Skeletal muscle tissue (tissue), 4 donors: ENCODE data around the gene ALPI. TPM values are rescaled to one million over a fixed set of nuclear protein-coding genes. Genes with fewer than 3 reads are reported as not detected.
"Not testable (repeated sequence)": the region's sequence is repeated elsewhere in the genome, so short reads cannot be mapped to it uniquely, and the experiment has no call there.

ENCODE experiments used
- H3K27ac ChIP-seq: one replicate; pipeline ENCODE4 v1.7.0; 2013; ENCODE audit warnings: mild to moderate bottlenecking, low read depth, low read length, inconsistent platforms
- H3K27me3 ChIP-seq, 3 donors: one replicate each; pipeline ENCODE4 v1.7.0; 2013; ENCODE audit warnings: low read length in 3 of 3; ENCODE audit not compliant: control insufficient read depth in 3 of 3, insufficient read depth in 3 of 3
- H3K36me3 ChIP-seq, 3 donors: one replicate each; pipeline ENCODE4 v1.7.0; 2013; ENCODE audit warnings: low read length in 3 of 3; ENCODE audit not compliant: control insufficient read depth in 3 of 3, insufficient read depth in 3 of 3
- H3K4me1 ChIP-seq, 3 donors: one replicate each; pipeline ENCODE4 v1.7.0; 2013; ENCODE audit warnings: low read length in 3 of 3, mild to moderate bottlenecking in 3 of 3; ENCODE audit not compliant: control insufficient read depth in 3 of 3, insufficient read depth in 3 of 3
- H3K4me3 ChIP-seq, 3 donors: one replicate each; pipeline ENCODE4 v1.7.0; 2013; ENCODE audit warnings: low read length in 3 of 3
- H3K9ac ChIP-seq, 3 donors: one replicate each; pipeline ENCODE4 v1.7.0; 2013; ENCODE audit warnings: low read length in 3 of 3, mild to moderate bottlenecking in 3 of 3, moderate library complexity in 2 of 3, low read depth in 1 of 3
- H3K9me3 ChIP-seq, 3 donors: one replicate each; pipeline ENCODE4 v1.7.0; 2013; ENCODE audit warnings: low read length in 3 of 3; ENCODE audit not compliant: control insufficient read depth in 3 of 3
- total RNA-seq: library from RNA; depleted of rRNA; stranded (reverse); fragments of >200 nt; gene quantifications from one replicate; pipeline ENCODE4 v1.2.3, GENCODE V29; 2014
- donor health status: Osteomylitis.

Gene ALPI
- total RNA-seq, 1 donor from 2014 or later, result not detected

GRCh38 chr2:232448304-232448690 lies 7.7 kb upstream of the ALPI start:
- Histone ChIP-seq H3K9me3 (no peaks in the 10 kb centered on the region), H3K4me3 (no peak overlapping the region), H3K27me3 (peaks cover 0 to 3% (median 0%) of the 10 kb centered on the region in 3 donors), H3K9ac (no peak overlapping the region), H3K36me3 (no peaks in the 10 kb centered on the region), H3K4me1 (peaks cover 4 to 19% (median 11%) of the 10 kb centered on the region in 3 donors), H3K27ac (no peak overlapping the region)

- Histone ChIP-seq H3K27me3 (peaks cover 0 to 3% (median 0%) of the 10 kb centered on the region in 3 donors), H3K4me3 (no peak overlapping the region), H3K9me3 (no peaks in the 10 kb centered on the region), H3K36me3 (no peaks in the 10 kb centered on the region), H3K4me1 (peaks cover 0 to 9% (median 0%) of the 10 kb centered on the region in 3 donors), H3K27ac (no peak overlapping the region), H3K9ac (no peak overlapping the region)
Observed at GRCh38 chr2:232449964-232450363, 6.0 kb upstream of the ALPI start.

- not testable (repeated sequence) for H3K4me1 ChIP-seq, H3K27me3 ChIP-seq, H3K36me3 ChIP-seq, H3K9ac ChIP-seq, H3K27ac ChIP-seq, H3K4me3 ChIP-seq, H3K9me3 ChIP-seq
Observed at GRCh38 chr2:232451645-232452044, 4.3 kb upstream of the ALPI start.

GRCh38 chr2:232454630-232455029 lies 1.3 kb upstream of the ALPI start:
- Histone ChIP-seq H3K9me3 (no peaks in the 10 kb centered on the region), H3K36me3 (no peaks in the 10 kb centered on the region), H3K4me3 (no peak overlapping the region), H3K4me1 (no peaks in the 10 kb centered on the region), H3K27ac (no peak overlapping the region), H3K27me3 (peaks cover 14 to 28% (median 22%) of the 10 kb centered on the region in 3 donors), H3K9ac (no peak overlapping the region)

- Histone ChIP-seq H3K9me3 (no peaks in the 10 kb centered on the region), H3K27me3 (peaks cover 14 to 26% (median 22%) of the 10 kb centered on the region in 3 donors), H3K36me3 (no peaks in the 10 kb centered on the region), H3K27ac (no peak overlapping the region), H3K4me1 (no peaks in the 10 kb centered on the region), H3K9ac (no peak overlapping the region), H3K4me3 (no peak overlapping the region)
Observed at GRCh38 chr2:232456296-232457120, 555 bp downstream of the ALPI start.

GRCh38 chr2:232457121-232458011 lies 1.4 kb downstream of the ALPI start:
- H3K36me3 ChIP-seq, result no peaks in the 10 kb centered on the region
- no peak overlapping the region for H3K27ac ChIP-seq
- no peak overlapping the region for H3K4me3 ChIP-seq
- no peaks in the 10 kb centered on the region for H3K9me3 ChIP-seq
- H3K4me1 ChIP-seq, result no peaks in the 10 kb centered on the region
- no peak overlapping the region for H3K9ac ChIP-seq
- H3K27me3 ChIP-seq, result peaks cover 14 to 24% (median 22%) of the 10 kb centered on the region in 3 donors

GRCh38 chr2:232458051-232458660 lies 2.2 kb downstream of the ALPI start:
- H3K9me3 ChIP-seq, result no peaks in the 10 kb centered on the region
- H3K9ac ChIP-seq, result no peak overlapping the region
- H3K27me3 ChIP-seq, result peaks cover 14 to 24% (median 22%) of the 10 kb centered on the region in 3 donors
- no peaks in the 10 kb centered on the region for H3K4me1 ChIP-seq
- no peak overlapping the region for H3K27ac ChIP-seq
- no peaks in the 10 kb centered on the region for H3K36me3 ChIP-seq
- no peak overlapping the region for H3K4me3 ChIP-seq

- H3K27me3 ChIP-seq, result peaks cover 14 to 24% (median 22%) of the 10 kb centered on the region in 3 donors
- no peak overlapping the region for H3K27ac ChIP-seq
- H3K4me3 ChIP-seq, result no peak overlapping the region
Observed at GRCh38 chr2:232458661-232459418, 2.9 kb downstream of the ALPI start.

GRCh38 chr2:232459419-232460035 lies 3.6 kb downstream of the ALPI start:
- Histone ChIP-seq H3K27me3 (peaks cover 14 to 28% (median 22%) of the 10 kb centered on the region in 3 donors), H3K9me3 (no peaks in the 10 kb centered on the region), H3K9ac (no peak overlapping the region), H3K4me1 (no peaks in the 10 kb centered on the region), H3K4me3 (no peak overlapping the region), H3K36me3 (no peaks in the 10 kb centered on the region), H3K27ac (no peak overlapping the region)

More at GRCh38 chr2:232458661-232459418, 2.9 kb downstream of the ALPI start:
- Histone ChIP-seq H3K9me3 (no peaks in the 10 kb centered on the region), H3K4me1 (no peaks in the 10 kb centered on the region), H3K36me3 (no peaks in the 10 kb centered on the region), H3K9ac (no peak overlapping the region)
